ENCODE measurements around the gene PDGFRB. TPM values are rescaled to one million over a fixed set of nuclear protein-coding genes. Genes with fewer than 3 reads are reported as not detected.

The PDGFRB gene
- total RNA-seq, 4 donors from 2014 or later = 33.9 to 88.7 (median 41.7) TPM

GRCh38 chr5:150120062-150120441 lies 35.6 kb downstream of the PDGFRB start:
- no peak overlapping the region for H3K4me3 ChIP-seq (ENCODE audit: low read depth, poor library complexity, severe bottlenecking)
- intact Hi-C loops (cut with DNase I; ENCODE audit: low total_unique reads) = no loop called here
- TF ChIP-seq CTCF (IDR thresholded peaks at IDR 0.05) (no peak), POLR2A (IDR thresholded peaks at IDR 0.05) (no peak)
- peak in 1 of 2 donors; percentile 83 for DNase-seq (ENCODE audit: low spot score in 2 of 2)
- WGBS, 2 donors = 93 to 97% methylated on average over 3 of the region's 3 CpGs

DNA sequence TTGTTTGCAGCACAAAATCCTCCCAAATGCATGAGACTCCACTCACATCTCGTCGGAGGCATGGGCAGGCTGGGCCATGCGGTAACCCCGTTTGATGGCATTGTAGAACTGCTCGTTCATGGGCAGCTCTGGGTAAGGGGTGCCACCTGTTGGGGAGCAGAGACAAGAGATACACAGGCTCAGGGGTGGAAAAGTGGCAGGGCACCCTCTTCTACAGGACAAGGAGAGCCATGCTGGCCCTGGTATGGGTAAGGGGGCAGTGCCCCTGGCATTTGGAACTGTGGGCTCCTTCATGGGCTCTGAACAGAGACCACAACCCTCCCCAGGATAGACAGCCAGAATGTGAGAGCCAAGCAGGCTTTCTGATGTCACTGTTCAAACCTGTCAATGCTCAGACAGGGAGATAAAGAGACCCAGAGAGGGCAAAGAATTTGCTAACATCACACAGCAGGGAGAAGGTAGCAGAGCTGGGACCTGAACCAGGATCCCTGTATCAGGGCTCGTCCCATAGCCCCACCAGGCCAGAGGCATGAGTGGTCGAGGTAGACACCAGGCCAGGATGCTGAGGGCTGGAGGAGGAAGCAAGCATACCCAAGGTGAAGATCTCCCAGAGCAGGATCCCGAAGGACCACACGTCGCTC lies 36.1 kb downstream of the PDGFRB start:
- DNase-seq (ENCODE audit: low spot score in 2 of 2) = peak in 1 of 2 donors; percentile 77
- no peak overlapping the region for H3K4me3 ChIP-seq (ENCODE audit: low read depth, poor library complexity, severe bottlenecking)
- TF ChIP-seq CTCF (IDR thresholded peaks at IDR 0.05) = no peak
- no peak for TF ChIP-seq POLR2A (IDR thresholded peaks at IDR 0.05)
- 78 to 82% methylated on average over 10 of the region's 10 CpGs for WGBS, 2 donors
- intact Hi-C loops (cut with DNase I; ENCODE audit: low total_unique reads) = no loop called here

GRCh38 chr5:150118561-150119229 lies 37.0 kb downstream of the PDGFRB start:
- TF ChIP-seq POLR2A (IDR thresholded peaks at IDR 0.05) (no peak), CTCF (IDR thresholded peaks at IDR 0.05) (no peak)
- DNase-seq (ENCODE audit: low spot score in 2 of 2) = peak in 1 of 2 donors; percentile 63
- H3K4me3 ChIP-seq (ENCODE audit: low read depth, poor library complexity, severe bottlenecking) = no peak overlapping the region
- intact Hi-C loops (cut with DNase I; ENCODE audit: low total_unique reads) = no loop called here
- WGBS, 2 donors = 89 to 92% methylated on average over 10 of the region's 11 CpGs

GRCh38 chr5:150117945-150118560 lies 37.6 kb downstream of the PDGFRB start:
- no peak for TF ChIP-seq CTCF (IDR thresholded peaks at IDR 0.05)
- TF ChIP-seq POLR2A (IDR thresholded peaks at IDR 0.05) = no peak
- no peak overlapping the region for H3K4me3 ChIP-seq (ENCODE audit: low read depth, poor library complexity, severe bottlenecking)
- intact Hi-C loops (cut with DNase I; ENCODE audit: low total_unique reads) = no loop called here
- WGBS, 2 donors = 73 to 82% methylated on average over 9 of the region's 9 CpGs
- DNase-seq (ENCODE audit: low spot score in 2 of 2) = peak in 1 of 2 donors; percentile 67

DNA sequence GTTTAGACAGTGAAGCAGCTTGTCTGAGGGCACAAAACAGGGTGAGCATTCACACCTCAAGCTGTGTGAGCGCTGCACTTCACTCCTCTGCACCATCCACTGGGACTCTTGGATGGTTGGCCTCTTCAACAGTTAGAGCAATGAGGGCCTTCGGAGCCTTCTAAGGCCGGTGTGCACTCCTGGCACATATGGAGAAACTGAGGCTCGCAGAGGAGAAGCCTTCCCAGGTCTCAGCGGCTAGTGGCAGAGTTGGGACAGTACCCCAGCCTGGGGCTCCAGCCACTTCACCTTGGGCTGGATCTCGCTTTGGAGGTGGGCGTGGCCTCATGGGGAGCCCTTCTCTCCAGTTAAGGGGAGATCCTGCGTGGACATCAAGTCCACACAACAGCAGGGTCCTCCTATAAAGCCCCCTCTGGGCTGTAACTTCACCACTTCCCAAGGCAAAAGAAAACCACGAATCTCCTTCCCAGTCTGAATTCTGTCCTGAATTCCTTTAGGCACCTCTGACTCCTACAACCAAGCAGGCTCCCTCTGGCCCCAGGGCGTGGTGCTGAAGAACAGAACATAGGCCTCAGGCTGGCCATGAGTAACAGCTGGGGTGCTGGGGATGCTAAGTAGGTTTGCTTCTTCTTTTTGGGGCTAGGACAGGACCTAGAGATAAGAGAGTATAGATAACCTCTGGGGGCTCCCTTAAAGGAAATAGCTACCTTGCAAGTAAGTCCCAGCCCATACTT lies 38.8 kb downstream of the PDGFRB start:
- intact Hi-C loops (cut with DNase I; ENCODE audit: low total_unique reads) = no loop called here
- TF ChIP-seq CTCF (IDR thresholded peaks at IDR 0.05) (no peak), POLR2A (IDR thresholded peaks at IDR 0.05) (no peak)
- WGBS, 2 donors = 90 to 94% methylated on average over 10 of the region's 10 CpGs
- peak in 1 of 2 donors; percentile 78 for DNase-seq (ENCODE audit: low spot score in 2 of 2)
- H3K4me3 ChIP-seq (ENCODE audit: low read depth, poor library complexity, severe bottlenecking) = no peak overlapping the region
